GM23248 (cell line): ENCODE data around the gene VWA8. TPM values are rescaled to one million over a fixed set of nuclear protein-coding genes. Genes with fewer than 3 reads are reported as not detected.
A peak's percentile ranks its signal among the peaks of the same experiment; 100 is the strongest.

Source experiments
- DNase-seq: peaks from one replicate; pipeline ENCODE4 v3.0.0-alpha.2; 2015
- H2AFZ ChIP-seq: fragments of 200-600 bp; sonication (generic); 2 replicates; pipeline ENCODE4 v1.6.1; 2016; ENCODE audit warnings: antibody characterized with exemption
- H3F3A ChIP-seq: fragments of 200-600 bp; sonication (generic); 2 replicates; pipeline ENCODE4 v1.6.1; 2016; ENCODE audit warnings: mild to moderate bottlenecking, antibody characterized with exemption, mixed run types; ENCODE audit not compliant: insufficient read depth
- H3K27ac ChIP-seq: fragments of 200-600 bp; sonication (generic); 2 replicates; pipeline ENCODE4 v1.5.1; 2016; ENCODE audit warnings: mild to moderate bottlenecking
- H3K27me3 ChIP-seq: fragments of 200-600 bp; sonication (generic); replicated peaks from 2 replicates; pipeline ENCODE4 v1.6.1; 2016; ENCODE audit warnings: mild to moderate bottlenecking; ENCODE audit not compliant: insufficient read depth
- H3K36me3 ChIP-seq: fragments of 200-600 bp; sonication (generic); 2 replicates; pipeline ENCODE4 v1.6.1; 2016; ENCODE audit warnings: low read depth, mild to moderate bottlenecking
- H3K4me1 ChIP-seq: fragments of 200-600 bp; sonication (generic); 2 replicates; pipeline ENCODE4 v1.6.1; 2016; ENCODE audit warnings: mild to moderate bottlenecking; ENCODE audit not compliant: insufficient read depth
- H3K4me2 ChIP-seq: fragments of 200-600 bp; sonication (generic); one replicate; pipeline ENCODE4 v1.6.1; 2016; ENCODE audit warnings: mild to moderate bottlenecking; ENCODE audit not compliant: unreplicated experiment
- H3K4me3 ChIP-seq: fragments of 200-600 bp; sonication (generic); 2 replicates; pipeline ENCODE4 v1.5.1; 2016; ENCODE audit warnings: mild to moderate bottlenecking
- H3K79me2 ChIP-seq: fragments of 200-600 bp; sonication (generic); 2 replicates; pipeline ENCODE4 v1.6.1; 2016; ENCODE audit warnings: mild to moderate bottlenecking; ENCODE audit not compliant: insufficient read depth
- H3K9ac ChIP-seq: fragments of 200-600 bp; sonication (generic); 2 replicates; pipeline ENCODE4 v1.6.1; 2016; ENCODE audit warnings: mild to moderate bottlenecking
- H3K9me2 ChIP-seq: fragments of 200-600 bp; sonication (generic); 2 replicates; pipeline ENCODE4 v1.6.1; 2016; ENCODE audit warnings: mixed run types, mild to moderate bottlenecking, moderate library complexity; ENCODE audit not compliant: insufficient read depth
- H3K9me3 ChIP-seq: fragments of 200-600 bp; sonication (generic); one replicate; pipeline ENCODE4 v1.6.1; 2017; ENCODE audit warnings: low read depth
- H4K20me1 ChIP-seq: fragments of 200-600 bp; sonication (generic); 2 replicates; pipeline ENCODE4 v1.6.0; 2016; ENCODE audit not compliant: insufficient read depth
- EZH2 ChIP-seq: fragments of 200-600 bp; sonication (generic); IDR thresholded peaks from 2 replicates; pipeline ENCODE4 v1.6.1; 2018; ENCODE audit warnings: antibody characterized with exemption, mild to moderate bottlenecking; ENCODE audit not compliant: insufficient read depth, poor library complexity, severe bottlenecking
- EZH2phosphoT487 ChIP-seq: fragments of 200-600 bp; sonication (generic); IDR thresholded peaks from 2 replicates; pipeline ENCODE4 v1.6.1; 2018; ENCODE audit warnings: antibody characterized with exemption, moderate library complexity, mild to moderate bottlenecking, low read depth; ENCODE audit not compliant: insufficient read depth
- WGBS, 2 experiments: methylation state at CpG; one replicate each; pipeline ENCODE4 v1.1.6; 2015 to 2017; ENCODE audit warnings: low lambda C conversion rate in 2 of 2, low coverage in 1 of 2; ENCODE audit errors: missing lambda C conversion rate in 2 of 2; 5-methylcytosine and 5-hydroxymethylcytosine counted together
- in situ Hi-C: fragments of 300-500 bp; cut with MboI; formaldehyde crosslinking; loops from 2 replicates; pipeline ENCODE4 v1.15.0; 2020
- polyA plus RNA-seq: library from polyadenylated mRNA; unstranded; fragments of >200 nt; fragmentation: Nextera tagmentation; extraction: Ambion mirVana; gene quantifications from 2 replicates; pipeline ENCODE4 v1.2.1, GENCODE V29; 2016
- total RNA-seq: library from RNA; depleted of rRNA; stranded (reverse); fragments of >200 nt; shearing (Covaris generic); gene quantifications from 2 replicates; pipeline ENCODE4 v1.2.3, GENCODE V29; 2014

VWA8 gene
- total and polyA plus RNA-seq, 2 experiments from 2014 or later, result 3.9 to 10.1 TPM

GRCh38 chr13:41549491-41549890, 411.4 kb downstream of the VWA8 start:
- Histone ChIP-seq H3K4me2 (no peak overlapping the region), H3K27ac (no peak overlapping the region), H3K79me2 (no peaks in the 10 kb centered on the region), H3K9me2 (no peaks in the 10 kb centered on the region), H3K27me3 (no peaks in the 10 kb centered on the region), H2AFZ (peak overlapping the region; percentile 32), H3F3A (peaks cover 12% of the 10 kb centered on the region), H3K9ac (no peak overlapping the region), H3K36me3 (no peaks in the 10 kb centered on the region), H3K4me1 (peaks cover 41% of the 10 kb centered on the region), H3K9me3 (no peaks in the 10 kb centered on the region), H3K4me3 (no peak overlapping the region), H4K20me1 (no peaks in the 10 kb centered on the region)
- no peak for DNase-seq
- WGBS, 2 experiments, result 78 to 82% methylated on average over 10 of the region's 10 CpGs
- in situ Hi-C loops, result no loop called here
- no peak for TF ChIP-seq EZH2phosphoT487
- TF ChIP-seq EZH2, result no peak

GRCh38 chr13:41548910-41549309, 412.0 kb downstream of the VWA8 start:
- TF ChIP-seq EZH2phosphoT487 (no peak), EZH2 (no peak)
- no peaks in the 10 kb centered on the region for H3K79me2 ChIP-seq
- no peaks in the 10 kb centered on the region for H3K9me3 ChIP-seq
- no peaks in the 10 kb centered on the region for H3K27me3 ChIP-seq
- H3K9ac ChIP-seq, result no peak overlapping the region
- no peak overlapping the region for H3K27ac ChIP-seq
- no peaks in the 10 kb centered on the region for H3K9me2 ChIP-seq
- no peak for DNase-seq
- peaks cover 12% of the 10 kb centered on the region for H3F3A ChIP-seq
- H3K4me1 ChIP-seq, result peaks cover 41% of the 10 kb centered on the region
- H4K20me1 ChIP-seq, result no peaks in the 10 kb centered on the region
- no peak overlapping the region for H3K4me2 ChIP-seq
- in situ Hi-C loops, result no loop called here
- 51 to 57% methylated on average over 6 of the region's 6 CpGs for WGBS, 2 experiments
- H3K4me3 ChIP-seq, result no peak overlapping the region
- peak overlapping the region; percentile 32 for H2AFZ ChIP-seq
- no peaks in the 10 kb centered on the region for H3K36me3 ChIP-seq

GRCh38 chr13:41548031-41548430, 412.9 kb downstream of the VWA8 start:
- Histone ChIP-seq H3K27me3 (no peaks in the 10 kb centered on the region), H3K27ac (peak overlapping the region; percentile 76), H3F3A (peaks cover 12% of the 10 kb centered on the region), H3K4me3 (no peak overlapping the region), H3K79me2 (no peaks in the 10 kb centered on the region), H4K20me1 (no peaks in the 10 kb centered on the region), H3K4me2 (no peak overlapping the region), H3K9ac (peak overlapping the region; percentile 64), H3K4me1 (peaks cover 41% of the 10 kb centered on the region), H3K9me2 (no peaks in the 10 kb centered on the region), H2AFZ (peak overlapping the region; percentile 76), H3K9me3 (no peaks in the 10 kb centered on the region), H3K36me3 (no peaks in the 10 kb centered on the region)
- in situ Hi-C loops, result no loop called here
- 44 to 50% methylated on average over 6 of the region's 6 CpGs for WGBS, 2 experiments
- DNase-seq, result peak; percentile 30
- no peak for TF ChIP-seq EZH2
- TF ChIP-seq EZH2phosphoT487, result no peak

GRCh38 chr13:41547251-41548000, 413.5 kb downstream of the VWA8 start:
- peak overlapping the region; percentile 64 for H3K9ac ChIP-seq
- H3K27ac ChIP-seq, result peak overlapping the region; percentile 76

More at GRCh38 chr13:41547251-41548000, 413.5 kb downstream of the VWA8 start:
- no peaks in the 10 kb centered on the region for H3K27me3 ChIP-seq
- DNase-seq, result peak; percentile 88
- in situ Hi-C loops, result no loop called here
- H3K36me3 ChIP-seq, result no peaks in the 10 kb centered on the region
- TF ChIP-seq EZH2 (no peak), EZH2phosphoT487 (no peak)
- no peaks in the 10 kb centered on the region for H3K9me3 ChIP-seq
- no peak overlapping the region for H3K4me3 ChIP-seq
- no peaks in the 10 kb centered on the region for H4K20me1 ChIP-seq
- H3K4me2 ChIP-seq, result peak overlapping the region; percentile 33
- H3F3A ChIP-seq, result peaks cover 12% of the 10 kb centered on the region
- peak overlapping the region; percentile 76 for H2AFZ ChIP-seq
- no peaks in the 10 kb centered on the region for H3K79me2 ChIP-seq
- WGBS, 2 experiments, result 17 to 20% methylated on average over 17 of the region's 17 CpGs
- no peaks in the 10 kb centered on the region for H3K9me2 ChIP-seq
- H3K4me1 ChIP-seq, result peaks cover 41% of the 10 kb centered on the region
